Endodermal cell (in vitro differentiated cells): ENCODE data around the gene PPBP. TPM values are rescaled to one million over a fixed set of nuclear protein-coding genes. Genes with fewer than 3 reads are reported as not detected.
"Not testable (repeated sequence)": the region's sequence is repeated elsewhere in the genome, so short reads cannot be mapped to it uniquely, and the experiment has no call there.

Experiments used
- DNase-seq: peaks from one replicate; pipeline ENCODE4 v3.0.0-alpha.2; 2017
- H3K27ac ChIP-seq: 2 replicates; pipeline ENCODE4 v1.5.1; 2013; ENCODE audit warnings: mild to moderate bottlenecking, low read depth, low read length, moderate library complexity
- H3K27me3 ChIP-seq: 2 replicates; pipeline ENCODE4 v1.6.1; 2013; ENCODE audit warnings: mild to moderate bottlenecking, low read length, moderate library complexity; ENCODE audit not compliant: insufficient read depth, control insufficient read depth, poor library complexity, severe bottlenecking
- H3K36me3 ChIP-seq: 2 replicates; pipeline ENCODE4 v1.7.0; 2013; ENCODE audit warnings: mild to moderate bottlenecking, low read length, moderate library complexity; ENCODE audit not compliant: control insufficient read depth, insufficient read depth
- H3K4me1 ChIP-seq: one replicate; pipeline ENCODE4 v1.7.0; 2013; ENCODE audit warnings: low read length; ENCODE audit not compliant: control insufficient read depth, insufficient read depth
- H3K4me3 ChIP-seq: 2 replicates; pipeline ENCODE4 v1.5.1; 2013; ENCODE audit warnings: mild to moderate bottlenecking, low read length, moderate library complexity
- H3K9ac ChIP-seq: 2 replicates; pipeline ENCODE4 v1.6.1; 2013; ENCODE audit warnings: mild to moderate bottlenecking, low read length, moderate library complexity; ENCODE audit not compliant: poor library complexity, severe bottlenecking; ENCODE audit errors: extremely low read depth
- H3K9me3 ChIP-seq: 2 replicates; pipeline ENCODE4 v1.6.1; 2013; ENCODE audit warnings: mild to moderate bottlenecking, low read length, moderate library complexity; ENCODE audit not compliant: control insufficient read depth
- H3K27ac Mint-ChIP-seq: 2 replicates; pipeline ENCODE4 v1.8.0; 2020; ENCODE audit warnings: mixed read lengths
- H3K27me3 Mint-ChIP-seq: 2 replicates; pipeline ENCODE4 v1.8.0; 2021; ENCODE audit warnings: mild to moderate bottlenecking, mixed read lengths; ENCODE audit not compliant: insufficient read depth
- H3K36me3 Mint-ChIP-seq: 2 replicates; pipeline ENCODE4 v1.8.0; 2020; ENCODE audit warnings: low read depth, mixed read lengths
- H3K4me1 Mint-ChIP-seq: 2 replicates; pipeline ENCODE4 v1.8.0; 2020; ENCODE audit warnings: mixed read lengths
- H3K4me3 Mint-ChIP-seq: 2 replicates; pipeline ENCODE4 v1.8.0; 2020; ENCODE audit warnings: mild to moderate bottlenecking, moderate library complexity, mixed read lengths
- H3K9me3 Mint-ChIP-seq: 2 replicates; pipeline ENCODE4 v1.8.0; 2020; ENCODE audit warnings: mild to moderate bottlenecking, mixed read lengths
- CTCF ChIP-seq: fragments of 200-600 bp; sonication (generic); conservative IDR thresholded peaks from 2 replicates; pipeline ENCODE4 v1.5.0; 2021; ENCODE audit warnings: antibody characterized with exemption, mild to moderate bottlenecking
- WGBS, 2 experiments: methylation state at CpG; one replicate each; pipeline versions ENCODE4 v1.1.5 to v1.1.7; 2013; ENCODE audit warnings: missing lambda C conversion rate in 2 of 2, mixed read lengths in 1 of 2; ENCODE audit not compliant: insufficient coverage in 1 of 2, insufficient read length in 1 of 2; 5-methylcytosine and 5-hydroxymethylcytosine counted together
- total RNA-seq, 2 donors: library from RNA; stranded (reverse); fragmentation: NEBNext Ultra II Directional in 1 of 2; extraction: Animal tissue kit (Norgen Biotek cat#: 25700) in 1 of 2; gene quantifications; 2 replicates in 1 of 2; 3 replicates in 1 of 2; pipeline ENCODE4 v1.2.1, GENCODE V29; 2021

The PPBP gene
- total RNA-seq, 2 donors from 2014 or later = not detected

GRCh38 chr4:73962724-73963123 is 25.3 kb downstream of the PPBP start:
- Histone ChIP-seq H3K27me3 (no peaks in the 10 kb centered on the region), H3K4me3 (no peak overlapping the region), H3K27ac (no peak overlapping the region), H3K9me3 (peaks cover 16% of the 10 kb centered on the region), H3K4me1 (no peaks in the 10 kb centered on the region), H3K36me3 (no peaks in the 10 kb centered on the region), H3K9ac (no peak overlapping the region)
- no peak overlapping the region for H3K4me3 Mint-ChIP-seq
- peaks cover 32% of the 10 kb centered on the region for H3K9me3 Mint-ChIP-seq
- H3K27ac Mint-ChIP-seq = no peak overlapping the region
- H3K4me1 Mint-ChIP-seq = peaks cover 2% of the 10 kb centered on the region
- WGBS, 2 experiments = 83 to 85% methylated on average over 1 to 2 of the region's 2 CpGs
- H3K36me3 Mint-ChIP-seq = peaks cover 9% of the 10 kb centered on the region
- no peak for DNase-seq
- peaks cover 8% of the 10 kb centered on the region for H3K27me3 Mint-ChIP-seq
- no peak for TF ChIP-seq CTCF

GRCh38 chr4:73959041-73959440 is 28.9 kb downstream of the PPBP start:
- WGBS, 2 experiments = 80 to 100% methylated on average over 1 of the region's 1 CpG

GRCh38 chr4:73952352-73952751 is 35.6 kb downstream of the PPBP start:
- H3K4me1 Mint-ChIP-seq = no peaks in the 10 kb centered on the region
- Histone ChIP-seq H3K36me3 (no peaks in the 10 kb centered on the region), H3K9me3 (peaks cover 9% of the 10 kb centered on the region), H3K27ac (no peak overlapping the region), H3K4me3 (no peak overlapping the region), H3K9ac (no peak overlapping the region), H3K4me1 (no peaks in the 10 kb centered on the region), H3K27me3 (peaks cover 38% of the 10 kb centered on the region)
- no peak for DNase-seq
- H3K27ac Mint-ChIP-seq = no peak overlapping the region
- 85 to 90% methylated on average over 3 of the region's 3 CpGs for WGBS, 2 experiments
- TF ChIP-seq CTCF = no peak
- peaks cover 6% of the 10 kb centered on the region for H3K36me3 Mint-ChIP-seq
- peaks cover 47% of the 10 kb centered on the region for H3K27me3 Mint-ChIP-seq
- H3K4me3 Mint-ChIP-seq = no peak overlapping the region
- peaks cover 29% of the 10 kb centered on the region for H3K9me3 Mint-ChIP-seq

More at GRCh38 chr4:73959041-73959440, 28.9 kb downstream of the PPBP start:
- DNase-seq, H3K36me3 ChIP-seq, H3K4me3 Mint-ChIP-seq, H3K4me3 ChIP-seq, H3K4me1 ChIP-seq, H3K9ac ChIP-seq, H3K27ac ChIP-seq, H3K27ac Mint-ChIP-seq, H3K27me3 Mint-ChIP-seq, H3K27me3 ChIP-seq, H3K4me1 Mint-ChIP-seq: not testable (repeated sequence)
- Mint-ChIP-seq H3K36me3 (peaks cover 15% of the 10 kb centered on the region), H3K9me3 (peaks cover 52% of the 10 kb centered on the region)
- H3K9me3 ChIP-seq = peaks cover 24% of the 10 kb centered on the region

- H3K4me1 Mint-ChIP-seq, H3K9me3 ChIP-seq, H3K4me3 Mint-ChIP-seq, H3K27ac ChIP-seq, H3K27ac Mint-ChIP-seq, DNase-seq, H3K36me3 ChIP-seq, H3K4me3 ChIP-seq, H3K9ac ChIP-seq, H3K4me1 ChIP-seq, H3K36me3 Mint-ChIP-seq: not testable (repeated sequence)
- WGBS, 2 experiments = 68 to 94% methylated on average over 8 of the region's 8 CpGs
- Mint-ChIP-seq H3K27me3 (peaks cover 66% of the 10 kb centered on the region), H3K9me3 (peaks cover 22% of the 10 kb centered on the region)
- H3K27me3 ChIP-seq = peaks cover 57% of the 10 kb centered on the region
Observed at GRCh38 chr4:73950376-73950920, 37.5 kb downstream of the PPBP start.
